Aorta (tissue), 5 donors: Measurements from ENCODE around the gene IFITM10. TPM values are rescaled to one million over a fixed set of nuclear protein-coding genes. Genes with fewer than 3 reads are reported as not detected.

Source experiments
- ATAC-seq: fragments of 200-7000 bp; cut with Tn5 transposase; one replicate; pipeline ENCODE4 v1.9.1; 2022; ENCODE audit warnings: moderate library complexity; ENCODE audit not compliant: low FRiP score
- DNase-seq, 2 donors: peaks; one replicate each; pipeline ENCODE4 v3.0.0-alpha.2; 2020
- H3K27ac ChIP-seq, 2 donors: one replicate each; pipeline ENCODE4 v1.5.1; 2013; ENCODE audit warnings: low read length in 2 of 2, mild to moderate bottlenecking in 2 of 2, moderate library complexity in 2 of 2, control low read depth in 1 of 2, inconsistent platforms in 1 of 2, low read depth in 1 of 2
- H3K27me3 ChIP-seq, 2 donors: one replicate each; pipeline ENCODE4 v1.6.1; 2013; ENCODE audit warnings: control low read depth in 1 of 2, low read length in 1 of 2, mild to moderate bottlenecking in 1 of 2, moderate library complexity in 1 of 2; ENCODE audit not compliant: insufficient read depth in 2 of 2, control insufficient read depth in 1 of 2
- H3K36me3 ChIP-seq, 2 donors: one replicate each; pipeline ENCODE4 v1.6.1; 2013; ENCODE audit warnings: control low read depth in 1 of 2, low read length in 1 of 2, mild to moderate bottlenecking in 1 of 2; ENCODE audit not compliant: insufficient read depth in 2 of 2, control insufficient read depth in 1 of 2
- H3K4me1 ChIP-seq, 2 donors: one replicate each; pipeline ENCODE4 v1.6.1; 2013; ENCODE audit warnings: low read length in 2 of 2, control low read depth in 1 of 2, mild to moderate bottlenecking in 1 of 2, moderate library complexity in 1 of 2; ENCODE audit not compliant: insufficient read depth in 2 of 2, control insufficient read depth in 1 of 2
- H3K4me3 ChIP-seq, 2 donors: one replicate each; pipeline ENCODE4 v1.5.1; 2013; ENCODE audit warnings: low read length in 2 of 2, control low read depth in 1 of 2, mild to moderate bottlenecking in 1 of 2
- H3K9me3 ChIP-seq: one replicate; pipeline ENCODE4 v1.6.1; 2013; ENCODE audit warnings: mild to moderate bottlenecking, low read length; ENCODE audit not compliant: control insufficient read depth
- WGBS, 2 donors: extraction: QIAGEN DNeasy Blood & Tissue Kit; methylation state at CpG; one replicate each; pipeline ENCODE4 v1.1.7; 2013; 5-methylcytosine and 5-hydroxymethylcytosine counted together
- intact Hi-C, 2 donors: fragments of 100-400 bp; cut with DNase I; formaldehyde crosslinking; loops; one replicate each; pipeline versions ENCODE4 v1.14.2 to v1.15.0; 2022
- polyA plus RNA-seq, 2 donors: library from polyadenylated mRNA; stranded (reverse); fragments of 200-250 nt; gene quantifications; one replicate each; pipeline ENCODE4 v1.2.3, GENCODE V29; 2013
- total RNA-seq, 2 donors: library from RNA; stranded (reverse); fragmentation: NEBNext Ultra II Directional; extraction: Animal tissue kit (Norgen Biotek cat#: 25700); gene quantifications; one replicate each; pipeline ENCODE4 v1.2.1, GENCODE V29; 2021
- donor health status: healthy with polysubstance abuse.
- donor health status: Bipolar disorder and iron deficiency.
- donor health status: DM: no; HTN: no; CAD: no.
- donor health status: DM: no; HTN: no; CAD: no.
- donor health status: DM: yes; HTN: yes; CAD: no.

IFITM10 gene
- total and polyA plus RNA-seq, 4 donors = 1.9 to 47.7 (median 12.8) TPM

DNA sequence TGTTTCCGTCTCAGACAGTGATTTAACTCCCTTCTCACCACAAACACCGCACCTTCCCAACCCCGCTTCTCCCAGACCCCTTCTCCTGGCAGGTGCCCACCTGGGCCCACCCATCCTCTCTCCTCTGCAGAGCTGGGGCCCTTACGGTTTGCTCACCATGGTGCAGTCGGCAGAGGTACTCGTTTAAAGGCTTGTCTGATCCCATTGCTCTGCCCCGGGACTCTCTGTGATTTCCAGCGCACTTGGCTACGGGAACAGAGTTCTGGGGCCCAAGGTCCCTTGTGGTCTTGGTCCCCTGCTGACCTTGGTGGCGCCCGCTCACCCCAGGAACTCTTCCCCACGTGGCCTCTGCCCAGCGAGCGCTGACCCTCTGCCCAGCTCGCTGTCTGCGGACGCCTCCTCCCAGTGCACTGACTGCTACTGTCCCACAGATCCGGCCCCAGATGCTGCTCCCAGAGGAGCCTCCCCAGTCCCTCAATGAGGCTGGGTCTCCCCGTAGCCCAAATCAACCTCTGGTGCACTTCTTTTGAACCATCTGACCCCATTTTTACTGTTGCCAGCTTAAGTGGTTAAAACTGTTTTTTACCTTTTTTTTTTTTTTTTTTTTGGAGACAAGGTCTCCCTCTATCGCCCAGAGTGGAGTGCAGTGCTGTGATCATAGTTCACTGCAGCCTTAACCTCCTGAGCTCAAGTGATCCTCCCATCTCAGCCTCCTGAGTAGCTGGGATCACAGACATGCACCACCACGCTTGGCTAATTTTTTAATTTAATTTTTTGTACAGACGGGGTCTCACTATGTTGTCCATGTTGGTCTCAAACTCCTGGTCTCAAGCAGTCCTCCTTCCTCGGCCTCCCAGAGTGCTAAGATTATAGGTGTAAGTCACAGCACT is 34.6 kb upstream of the IFITM10 start:
- ATAC-seq (no peak), DNase-seq (no peak)
- Histone ChIP-seq H3K36me3 (no peaks in the 10 kb centered on the region), H3K27ac (no peak overlapping the region), H3K9me3 (no peaks in the 10 kb centered on the region), H3K27me3 (no peaks in the 10 kb centered on the region), H3K4me3 (no peak overlapping the region), H3K4me1 (no peaks in the 10 kb centered on the region)
- intact Hi-C loops = no loop called here
- 90 to 91% methylated on average over 23 of the region's 23 CpGs for WGBS, 2 donors

GRCh38 chr11:1783725-1784529 is 33.5 kb upstream of the IFITM10 start:
- WGBS, 2 donors = 90 to 94% methylated on average over 24 of the region's 24 CpGs
- Histone ChIP-seq H3K27ac (no peak overlapping the region), H3K27me3 (no peaks in the 10 kb centered on the region), H3K4me1 (no peaks in the 10 kb centered on the region), H3K36me3 (no peaks in the 10 kb centered on the region), H3K4me3 (no peak overlapping the region), H3K9me3 (no peaks in the 10 kb centered on the region)
- intact Hi-C loops = no loop called here
- DNase-seq (no peak), ATAC-seq (no peak)

DNA sequence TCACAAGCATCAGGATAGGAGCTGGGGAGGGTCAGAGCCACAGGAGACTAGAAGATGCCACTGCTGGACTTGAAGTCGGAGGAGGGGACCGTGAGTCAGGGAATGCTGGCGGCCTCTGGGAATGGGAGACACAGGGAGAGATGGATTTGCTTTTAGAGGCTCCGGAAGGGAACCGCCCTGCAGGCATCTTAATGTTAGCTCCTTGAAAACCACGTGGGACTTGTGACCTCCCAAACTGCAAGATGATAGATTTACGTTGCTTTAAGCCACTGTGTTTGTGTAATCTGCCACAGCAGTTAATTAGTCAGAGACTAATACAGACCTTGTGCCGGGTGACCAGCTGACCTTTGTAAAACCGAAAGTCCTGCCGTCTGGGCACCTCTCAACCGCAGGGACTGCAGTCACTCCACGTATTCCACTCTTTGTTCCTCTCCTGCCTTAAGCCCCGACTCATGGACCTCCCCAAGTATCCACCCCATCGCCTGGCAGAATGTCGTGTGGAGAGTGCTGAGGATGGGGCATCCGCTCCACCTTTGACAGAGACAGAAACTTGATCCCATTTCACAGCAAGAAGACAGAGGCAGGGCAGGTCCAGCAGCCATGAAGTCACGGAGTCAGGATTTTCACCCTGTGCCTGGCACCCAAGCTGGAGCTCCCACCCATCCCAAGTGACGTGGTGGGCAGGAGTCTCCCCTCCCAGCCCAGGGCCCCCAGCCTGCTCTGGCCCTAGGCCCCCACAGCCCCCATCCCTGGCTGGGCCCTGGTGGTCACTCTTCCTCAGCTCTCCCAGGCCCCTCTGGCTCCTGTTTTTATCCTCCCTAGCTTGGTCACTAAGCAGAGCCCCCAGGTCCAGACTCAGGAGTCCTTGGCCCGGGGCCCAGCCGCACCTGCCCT is 32.7 kb upstream of the IFITM10 start:
- Histone ChIP-seq H3K27ac (no peak overlapping the region), H3K36me3 (no peaks in the 10 kb centered on the region), H3K4me3 (no peak overlapping the region), H3K4me1 (no peaks in the 10 kb centered on the region), H3K9me3 (no peaks in the 10 kb centered on the region), H3K27me3 (no peaks in the 10 kb centered on the region)
- intact Hi-C loops = no loop called here
- 81 to 85% methylated on average over 20 of the region's 20 CpGs for WGBS, 2 donors
- DNase-seq (peak in 1 of 2 donors; percentile 66), ATAC-seq (no peak)

- 90 to 91% methylated on average over 9 to 13 of the region's 13 CpGs for WGBS, 2 donors
- Histone ChIP-seq H3K4me3 (no peak overlapping the region), H3K4me1 (no peaks in the 10 kb centered on the region), H3K27me3 (no peaks in the 10 kb centered on the region), H3K27ac (no peak overlapping the region), H3K9me3 (no peaks in the 10 kb centered on the region), H3K36me3 (no peaks in the 10 kb centered on the region)
- DNase-seq (peak in 1 of 2 donors; percentile 63), ATAC-seq (no peak)
- intact Hi-C loops = no loop called here
These were observed 31.7 kb upstream of the IFITM10 start for GRCh38 chr11:1782031-1782590.

GRCh38 chr11:1781593-1781975 is 31.2 kb upstream of the IFITM10 start:
- DNase-seq (no peak), ATAC-seq (no peak)
- no peaks in the 10 kb centered on the region for H3K27me3 ChIP-seq

GRCh38 chr11:1780700-1781592 is 30.6 kb upstream of the IFITM10 start:
- H3K9me3 ChIP-seq = no peaks in the 10 kb centered on the region
- intact Hi-C loops = no loop called here
- H3K4me1 ChIP-seq = no peaks in the 10 kb centered on the region
- H3K4me3 ChIP-seq = no peak overlapping the region
- whole genome bisulfite sequencing, 2 donors = 88 to 89% methylated on average over 23 to 25 of the region's 25 CpGs
- no peaks in the 10 kb centered on the region for H3K36me3 ChIP-seq
- peak in 1 of 2 donors; percentile 88 for DNase-seq
- ATAC-seq = no peak
- no peak overlapping the region for H3K27ac ChIP-seq
- no peaks in the 10 kb centered on the region for H3K27me3 ChIP-seq

More at GRCh38 chr11:1781593-1781975, 31.2 kb upstream of the IFITM10 start:
- no peaks in the 10 kb centered on the region for H3K4me1 ChIP-seq
- no peak overlapping the region for H3K4me3 ChIP-seq
- no peaks in the 10 kb centered on the region for H3K36me3 ChIP-seq
- WGBS, 2 donors = 79 to 87% methylated on average over 9 of the region's 9 CpGs
- intact Hi-C loops = no loop called here
- H3K9me3 ChIP-seq = no peaks in the 10 kb centered on the region
- no peak overlapping the region for H3K27ac ChIP-seq

DNA sequence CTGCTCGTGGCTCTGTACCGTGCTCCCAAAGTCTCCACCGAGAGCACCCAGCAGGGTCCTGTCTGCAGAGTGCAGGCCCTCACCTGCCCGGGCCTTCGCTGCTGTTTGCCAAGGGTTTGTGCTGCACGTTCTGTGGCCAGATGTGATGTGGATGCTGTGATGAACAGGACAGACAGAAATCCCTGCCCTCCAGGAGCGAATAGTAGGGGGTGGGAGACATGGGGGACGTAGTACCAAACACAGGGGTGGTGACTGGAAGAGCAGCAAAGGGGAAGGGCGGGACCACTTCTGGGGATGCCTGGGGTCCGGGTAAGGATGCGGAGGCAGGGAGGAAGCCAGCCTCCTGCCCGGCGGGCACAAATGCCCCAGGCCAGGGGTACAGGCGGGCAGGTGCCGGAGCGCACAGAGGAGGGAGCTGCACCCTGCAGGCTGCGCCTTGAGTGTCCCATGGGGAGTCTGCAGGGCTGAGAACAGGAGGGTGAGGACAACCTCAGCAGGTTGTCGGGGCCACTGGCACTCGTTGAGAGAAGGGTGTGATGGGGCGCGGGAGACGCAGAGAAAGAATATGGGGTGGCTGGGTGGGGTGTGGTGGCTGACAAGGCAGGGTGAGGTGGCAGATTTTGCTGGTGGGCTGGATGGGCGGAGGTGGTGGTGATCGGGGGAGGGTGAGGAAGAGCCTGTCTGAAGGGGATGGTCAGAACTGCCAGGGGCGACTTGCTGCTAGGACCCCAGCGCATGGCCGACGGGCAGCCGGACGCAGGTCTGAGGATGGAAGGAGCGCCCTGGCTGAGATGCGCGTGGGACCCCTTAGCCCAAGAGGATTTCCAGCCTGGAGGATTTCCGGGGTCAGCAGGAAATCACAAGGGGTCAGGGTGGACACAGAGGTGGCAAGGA is 29.7 kb upstream of the IFITM10 start:
- no peaks in the 10 kb centered on the region for H3K36me3 ChIP-seq
- H3K4me3 ChIP-seq = no peak overlapping the region
- no peak for DNase-seq
- intact Hi-C loops = no loop called here
- no peaks in the 10 kb centered on the region for H3K27me3 ChIP-seq
- H3K27ac ChIP-seq = no peak overlapping the region
- ATAC-seq = no peak
- WGBS, 2 donors = 90 to 91% methylated on average over 33 to 34 of the region's 34 CpGs
- H3K4me1 ChIP-seq = no peaks in the 10 kb centered on the region
- no peaks in the 10 kb centered on the region for H3K9me3 ChIP-seq
